Renal cortical epithelial cell (primary cell): ENCODE measurements around the gene PTPN13. TPM values are rescaled to one million over a fixed set of nuclear protein-coding genes. Genes with fewer than 3 reads are reported as not detected.
"Not testable (repeated sequence)": the region's sequence is repeated elsewhere in the genome, so short reads cannot be mapped to it uniquely, and the experiment has no call there.

Experiments used
- DNase-seq: peaks from one replicate; pipeline ENCODE4 v3.0.0-alpha.2; 2011; ENCODE audit warnings: low read depth
- total RNA-seq: library from RNA; depleted of rRNA; stranded (reverse); fragments of >200 nt; gene quantifications from 2 replicates; pipeline ENCODE4 v1.2.3, GENCODE V29; 2014

The PTPN13 gene
- total RNA-seq, 1 donor from 2014 or later, result 118 TPM

GRCh38 chr4:86717651-86718050, 123.5 kb downstream of the PTPN13 start:
- peak; percentile 96 for DNase-seq

- DNase-seq, result peak; percentile 65
Measured at GRCh38 chr4:86718152-86718551, 124.0 kb downstream of the PTPN13 start.

GRCh38 chr4:86719149-86719548, 125.0 kb downstream of the PTPN13 start:
- DNase-seq, result not testable (repeated sequence)

GRCh38 chr4:86720508-86721068, 126.5 kb downstream of the PTPN13 start:
- DNase-seq, result peak; percentile 37

- DNase-seq, result no peak
Measured at GRCh38 chr4:86721412-86721811, 127.3 kb downstream of the PTPN13 start.

- no peak for DNase-seq
Measured at GRCh38 chr4:86730310-86730709, 136.2 kb downstream of the PTPN13 start.

- no peak for DNase-seq
Measured at GRCh38 chr4:86737244-86737643, 143.1 kb downstream of the PTPN13 start.

- DNase-seq, result peak; percentile 85
Measured at GRCh38 chr4:86741846-86742245, 147.7 kb downstream of the PTPN13 start.

GRCh38 chr4:86744570-86744969, 150.5 kb downstream of the PTPN13 start:
- DNase-seq, result no peak

- no peak for DNase-seq
Measured at GRCh38 chr4:86749121-86749520, 155.0 kb downstream of the PTPN13 start.

GRCh38 chr4:86755388-86755787, 161.3 kb downstream of the PTPN13 start:
- DNase-seq, result no peak

GRCh38 chr4:86757468-86757867, 163.4 kb downstream of the PTPN13 start:
- no peak for DNase-seq

GRCh38 chr4:86759298-86759697, 165.2 kb downstream of the PTPN13 start:
- no peak for DNase-seq

- DNase-seq, result no peak
Measured at GRCh38 chr4:86762649-86763048, 168.5 kb downstream of the PTPN13 start.

GRCh38 chr4:86769794-86770193, 175.7 kb downstream of the PTPN13 start:
- DNase-seq, result no peak

- DNase-seq, result no peak
Measured at GRCh38 chr4:86771141-86771540, 177.0 kb downstream of the PTPN13 start.

- no peak for DNase-seq
Measured at GRCh38 chr4:86775061-86775460, 180.9 kb downstream of the PTPN13 start.

GRCh38 chr4:86778175-86778574, 184.1 kb downstream of the PTPN13 start:
- no peak for DNase-seq

GRCh38 chr4:86788826-86789225, 194.7 kb downstream of the PTPN13 start:
- no peak for DNase-seq

GRCh38 chr4:86791126-86791525, 197.0 kb downstream of the PTPN13 start:
- DNase-seq, result no peak

GRCh38 chr4:86809809-86810208, 215.7 kb downstream of the PTPN13 start:
- no peak for DNase-seq

- DNase-seq, result no peak
Measured at GRCh38 chr4:86810847-86811246, 216.7 kb downstream of the PTPN13 start.

- no peak for DNase-seq
Measured at GRCh38 chr4:86815653-86816052, 221.5 kb downstream of the PTPN13 start.

GRCh38 chr4:86816501-86817273, 222.6 kb downstream of the PTPN13 start:
- no peak for DNase-seq
